ENCODE results near the gene C18orf32. TPM values are rescaled to one million over a fixed set of nuclear protein-coding genes. Genes with fewer than 3 reads are reported as not detected.

The C18orf32 gene
- total RNA-seq, 1 experiment from 2014 or later: 24.4 TPM

DNA sequence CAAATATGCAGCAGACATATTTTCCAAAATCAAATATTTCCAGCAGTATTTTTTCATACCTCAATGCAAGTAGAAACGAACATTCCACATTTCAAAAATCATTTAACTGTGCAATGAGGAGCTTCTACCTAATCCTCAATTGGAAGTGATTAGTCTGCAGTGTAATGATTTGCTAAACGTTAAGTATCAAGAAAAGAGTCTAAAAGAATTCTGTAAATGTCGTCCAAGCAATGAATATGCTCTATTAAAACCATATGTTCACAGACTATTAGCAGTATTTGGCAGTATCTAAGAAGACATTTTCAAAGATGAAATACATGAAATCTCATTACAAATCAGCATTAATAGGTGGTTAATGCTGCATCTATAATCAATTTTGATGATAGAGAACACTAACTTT, 42.5 kb downstream of the C18orf32 start:
- H3K56ac ChIP-seq (ENCODE audit: insufficient read length, low read depth, low read length): no peak overlapping the region
- H3T11ph ChIP-seq (ENCODE audit: low read length): no peak overlapping the region
- H3K23ac ChIP-seq (ENCODE audit: insufficient read length, low read depth, low read length): no peak overlapping the region
- TF ChIP-seq, protein P1, sequence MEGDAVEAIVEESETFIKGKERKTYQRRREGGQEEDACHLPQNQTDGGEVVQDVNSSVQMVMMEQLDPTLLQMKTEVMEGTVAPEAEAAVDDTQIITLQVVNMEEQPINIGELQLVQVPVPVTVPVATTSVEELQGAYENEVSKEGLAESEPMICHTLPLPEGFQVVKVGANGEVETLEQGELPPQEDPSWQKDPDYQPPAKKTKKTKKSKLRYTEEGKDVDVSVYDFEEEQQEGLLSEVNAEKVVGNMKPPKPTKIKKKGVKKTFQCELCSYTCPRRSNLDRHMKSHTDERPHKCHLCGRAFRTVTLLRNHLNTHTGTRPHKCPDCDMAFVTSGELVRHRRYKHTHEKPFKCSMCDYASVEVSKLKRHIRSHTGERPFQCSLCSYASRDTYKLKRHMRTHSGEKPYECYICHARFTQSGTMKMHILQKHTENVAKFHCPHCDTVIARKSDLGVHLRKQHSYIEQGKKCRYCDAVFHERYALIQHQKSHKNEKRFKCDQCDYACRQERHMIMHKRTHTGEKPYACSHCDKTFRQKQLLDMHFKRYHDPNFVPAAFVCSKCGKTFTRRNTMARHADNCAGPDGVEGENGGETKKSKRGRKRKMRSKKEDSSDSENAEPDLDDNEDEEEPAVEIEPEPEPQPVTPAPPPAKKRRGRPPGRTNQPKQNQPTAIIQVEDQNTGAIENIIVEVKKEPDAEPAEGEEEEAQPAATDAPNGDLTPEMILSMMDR (conservative IDR thresholded peaks at IDR 0.05): no peak
- no peak overlapping the region for H3K27ac Mint-ChIP-seq
- no peak for DNase-seq
- no peaks in the 10 kb centered on the region for H3K23me2 ChIP-seq (ENCODE audit: insufficient read length, low read depth, low read length, poor library complexity, severe bottlenecking)
- H3K4ac ChIP-seq (ENCODE audit: low read depth, low read length): no peak overlapping the region
- H3K4me2 ChIP-seq (ENCODE audit: insufficient read depth, insufficient read length, low read length): no peak overlapping the region
- H3K79me2 ChIP-seq (ENCODE audit: insufficient read depth, low read length): no peaks in the 10 kb centered on the region
- H3K27me3 Mint-ChIP-seq (ENCODE audit: low read depth): no peaks in the 10 kb centered on the region; the same call in 1 of the 2 replicates
- H2BK12ac ChIP-seq (ENCODE audit: insufficient read length, low read depth, low read length): no peak overlapping the region
- H2BK5ac ChIP-seq (ENCODE audit: insufficient read length, low read length): no peak overlapping the region
- no peak overlapping the region for H3K27ac ChIP-seq (ENCODE audit: insufficient read length, low read depth, low read length)
- no peak overlapping the region for H2AK5ac ChIP-seq (ENCODE audit: insufficient read length, low read length)
- H3K14ac ChIP-seq (ENCODE audit: insufficient read depth, low read length): no peak overlapping the region
- peaks cover 8 to 14% (median 11%) of the 10 kb centered on the region in 3 experiments for H3K36me3 Mint-ChIP-seq (ENCODE audit: insufficient read depth in 1 of 3, low read depth in 3 of 3)
- no peak overlapping the region for H3K9ac ChIP-seq (ENCODE audit: extremely low read depth, insufficient read length, low read length)
- H3K27me3 ChIP-seq (ENCODE audit: insufficient read depth, low read length): no peaks in the 10 kb centered on the region
- no peak overlapping the region for H2BK20ac ChIP-seq (ENCODE audit: low read depth, low read length, poor library complexity, severe bottlenecking)
- peaks cover 10% of the 10 kb centered on the region for H3K9me3 ChIP-seq (ENCODE audit: control insufficient read depth, low read depth, low read length)
- H3K4me1 ChIP-seq (ENCODE audit: insufficient read depth, low read length): no peaks in the 10 kb centered on the region
- no peak overlapping the region for H4K5ac ChIP-seq (ENCODE audit: insufficient read length, low read depth, low read length)
- H4K91ac ChIP-seq (ENCODE audit: insufficient read length, low read depth, low read length): no peak overlapping the region
- no peaks in the 10 kb centered on the region for H3K79me1 ChIP-seq (ENCODE audit: insufficient read depth, low read depth, low read length, poor library complexity, severe bottlenecking)
- H2BK120ac ChIP-seq (ENCODE audit: low read depth, low read length, poor library complexity, severe bottlenecking): no peak overlapping the region
- no peak overlapping the region for H2AFZ ChIP-seq (ENCODE audit: low read length)
- no peaks in the 10 kb centered on the region for H4K20me1 ChIP-seq (ENCODE audit: control insufficient read depth, insufficient read depth, insufficient read length)
- H3K4me1 Mint-ChIP-seq: peaks cover 3% of the 10 kb centered on the region in 2 experiments; a peak in 3 of 4 replicates
- H3K4me3 Mint-ChIP-seq: no peak overlapping the region
- no CpG with 5 or more reads among the region's 3 CpGs for WGBS (ENCODE audit: extremely low coverage, insufficient read length, low lambda C conversion rate)
- no peak overlapping the region for H4K8ac ChIP-seq (replicated peaks; ENCODE audit: insufficient read length, low read depth, low read length)
- H3K9me3 Mint-ChIP-seq: peaks cover 9 to 11% of the 10 kb centered on the region in 2 experiments
- no peak overlapping the region for H2BK15ac ChIP-seq (ENCODE audit: low read depth, low read length)
- H3K18ac ChIP-seq (ENCODE audit: insufficient read length, low read depth, low read length): no peak overlapping the region

All from H9 (cell line).